ENCODE measurements around the gene ZNF669.

ZNF669 gene

DNA sequence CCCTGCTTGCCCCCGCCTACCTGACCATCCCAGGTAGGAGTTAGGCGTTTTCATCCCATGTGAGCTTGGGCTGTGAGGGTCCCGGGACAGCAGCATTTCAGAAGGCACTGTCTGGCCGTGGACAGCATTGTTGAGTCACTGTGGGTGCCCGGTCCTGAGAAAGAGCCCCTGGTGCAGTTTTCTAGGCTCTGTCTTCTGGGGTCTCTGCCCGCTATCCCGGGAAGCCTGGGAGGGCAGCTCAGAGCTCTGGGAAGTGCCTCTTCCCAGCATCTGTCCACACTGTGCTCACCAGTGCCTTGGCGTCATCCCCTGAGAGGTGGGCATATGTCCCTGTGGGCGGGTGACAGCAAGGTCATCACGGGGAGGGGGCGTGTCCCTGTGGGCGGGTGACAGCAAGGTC lies 11.4 kb upstream of the ZNF669 start:
- Histone ChIP-seq H4K20me1 (ENCODE audit: insufficient read depth, low read length) (no peaks in the 10 kb centered on the region), H3K4me1 (ENCODE audit: low read length) (no peaks in the 10 kb centered on the region), H3K9me3 (replicated peaks; ENCODE audit: insufficient read depth, low read length) (no peaks in the 10 kb centered on the region), H3K36me3 (replicated peaks; ENCODE audit: insufficient read depth, low read length) (no peaks in the 10 kb centered on the region), H3K9ac (ENCODE audit: low read length) (no peak overlapping the region), H3K4me3 (ENCODE audit: low read length) (no peak overlapping the region), H3K79me2 (ENCODE audit: low read length) (no peaks in the 10 kb centered on the region), H2AFZ (ENCODE audit: low read length) (no peak overlapping the region), H3K27ac (ENCODE audit: low read length) (no peak overlapping the region), H3K27me3 (replicated peaks; ENCODE audit: insufficient read depth, low read length) (no peaks in the 10 kb centered on the region), H3K9me2 (replicated peaks; ENCODE audit: insufficient read depth, low read length) (no peaks in the 10 kb centered on the region), H3K4me2 (ENCODE audit: low read depth, low read length) (no peak overlapping the region), H3F3A (ENCODE audit: insufficient read depth, low read length) (no peaks in the 10 kb centered on the region)
- no peak for TF ChIP-seq EZH2phosphoT487 (IDR thresholded peaks at IDR 0.05; ENCODE audit: low read length)
- TF ChIP-seq, protein P1, sequence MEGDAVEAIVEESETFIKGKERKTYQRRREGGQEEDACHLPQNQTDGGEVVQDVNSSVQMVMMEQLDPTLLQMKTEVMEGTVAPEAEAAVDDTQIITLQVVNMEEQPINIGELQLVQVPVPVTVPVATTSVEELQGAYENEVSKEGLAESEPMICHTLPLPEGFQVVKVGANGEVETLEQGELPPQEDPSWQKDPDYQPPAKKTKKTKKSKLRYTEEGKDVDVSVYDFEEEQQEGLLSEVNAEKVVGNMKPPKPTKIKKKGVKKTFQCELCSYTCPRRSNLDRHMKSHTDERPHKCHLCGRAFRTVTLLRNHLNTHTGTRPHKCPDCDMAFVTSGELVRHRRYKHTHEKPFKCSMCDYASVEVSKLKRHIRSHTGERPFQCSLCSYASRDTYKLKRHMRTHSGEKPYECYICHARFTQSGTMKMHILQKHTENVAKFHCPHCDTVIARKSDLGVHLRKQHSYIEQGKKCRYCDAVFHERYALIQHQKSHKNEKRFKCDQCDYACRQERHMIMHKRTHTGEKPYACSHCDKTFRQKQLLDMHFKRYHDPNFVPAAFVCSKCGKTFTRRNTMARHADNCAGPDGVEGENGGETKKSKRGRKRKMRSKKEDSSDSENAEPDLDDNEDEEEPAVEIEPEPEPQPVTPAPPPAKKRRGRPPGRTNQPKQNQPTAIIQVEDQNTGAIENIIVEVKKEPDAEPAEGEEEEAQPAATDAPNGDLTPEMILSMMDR (IDR thresholded peaks at IDR 0.05; ENCODE audit: low read length): no peak
- TF ChIP-seq EZH2 (optimal IDR thresholded peaks at IDR 0.05; ENCODE audit: low read depth, low read length): no peak
- DNase-seq: no peak

- Histone ChIP-seq H2AFZ (ENCODE audit: low read length) (no peak overlapping the region), H3K27ac (ENCODE audit: low read length) (no peak overlapping the region), H3K4me1 (ENCODE audit: low read length) (no peaks in the 10 kb centered on the region), H3K27me3 (replicated peaks; ENCODE audit: insufficient read depth, low read length) (no peaks in the 10 kb centered on the region), H3F3A (ENCODE audit: insufficient read depth, low read length) (no peaks in the 10 kb centered on the region), H3K36me3 (replicated peaks; ENCODE audit: insufficient read depth, low read length) (no peaks in the 10 kb centered on the region), H3K4me2 (ENCODE audit: low read depth, low read length) (no peak overlapping the region), H3K4me3 (ENCODE audit: low read length) (no peak overlapping the region), H4K20me1 (ENCODE audit: insufficient read depth, low read length) (no peaks in the 10 kb centered on the region), H3K9ac (ENCODE audit: low read length) (no peak overlapping the region), H3K9me2 (replicated peaks; ENCODE audit: insufficient read depth, low read length) (no peaks in the 10 kb centered on the region), H3K9me3 (replicated peaks; ENCODE audit: insufficient read depth, low read length) (no peaks in the 10 kb centered on the region), H3K79me2 (ENCODE audit: low read length) (no peaks in the 10 kb centered on the region)
- no peak for DNase-seq
- TF ChIP-seq EZH2 (optimal IDR thresholded peaks at IDR 0.05; ENCODE audit: low read depth, low read length): no peak
Observed at GRCh38 chr1:247115141-247115510, 11.0 kb upstream of the ZNF669 start.

GRCh38 chr1:247114351-247115140 lies 10.4 kb upstream of the ZNF669 start:
- TF ChIP-seq EZH2 (optimal IDR thresholded peaks at IDR 0.05; ENCODE audit: low read depth, low read length) (no peak), EZH2phosphoT487 (IDR thresholded peaks at IDR 0.05; ENCODE audit: low read length) (no peak)
- TF ChIP-seq, protein P1 (IDR thresholded peaks at IDR 0.05; ENCODE audit: low read length): no peak
- Histone ChIP-seq H3K9me3 (replicated peaks; ENCODE audit: insufficient read depth, low read length) (no peaks in the 10 kb centered on the region), H3K4me1 (ENCODE audit: low read length) (no peaks in the 10 kb centered on the region)

GRCh38 chr1:247113733-247114271 lies 9.6 kb upstream of the ZNF669 start:
- no peak for DNase-seq
- no peaks in the 10 kb centered on the region for H3K79me2 ChIP-seq (ENCODE audit: low read length)
- no peak overlapping the region for H3K4me2 ChIP-seq (ENCODE audit: low read depth, low read length)
- H3K4me1 ChIP-seq (ENCODE audit: low read length): no peaks in the 10 kb centered on the region
- H3F3A ChIP-seq (ENCODE audit: insufficient read depth, low read length): no peaks in the 10 kb centered on the region
- no peaks in the 10 kb centered on the region for H3K9me3 ChIP-seq (replicated peaks; ENCODE audit: insufficient read depth, low read length)
- no peaks in the 10 kb centered on the region for H4K20me1 ChIP-seq (ENCODE audit: insufficient read depth, low read length)
- H3K9me2 ChIP-seq (replicated peaks; ENCODE audit: insufficient read depth, low read length): no peaks in the 10 kb centered on the region
- H2AFZ ChIP-seq (ENCODE audit: low read length): no peak overlapping the region
- H3K36me3 ChIP-seq (replicated peaks; ENCODE audit: insufficient read depth, low read length): no peaks in the 10 kb centered on the region
- H3K27me3 ChIP-seq (replicated peaks; ENCODE audit: insufficient read depth, low read length): no peaks in the 10 kb centered on the region; the same call in 1 of the 2 replicates
- no peak overlapping the region for H3K27ac ChIP-seq (ENCODE audit: low read length)
- H3K9ac ChIP-seq (ENCODE audit: low read length): no peak overlapping the region
- no peak overlapping the region for H3K4me3 ChIP-seq (ENCODE audit: low read length)
- TF ChIP-seq EZH2 (optimal IDR thresholded peaks at IDR 0.05; ENCODE audit: low read depth, low read length) (no peak), EZH2phosphoT487 (IDR thresholded peaks at IDR 0.05; ENCODE audit: low read length) (no peak)
- TF ChIP-seq, protein P1 (IDR thresholded peaks at IDR 0.05; ENCODE audit: low read length): no peak

More at GRCh38 chr1:247114351-247115140, 10.4 kb upstream of the ZNF669 start:
- H3K79me2 ChIP-seq (ENCODE audit: low read length): no peaks in the 10 kb centered on the region
- no peak overlapping the region for H3K4me3 ChIP-seq (ENCODE audit: low read length)
- H3F3A ChIP-seq (ENCODE audit: insufficient read depth, low read length): no peaks in the 10 kb centered on the region
- no peak overlapping the region for H2AFZ ChIP-seq (ENCODE audit: low read length)
- H3K4me2 ChIP-seq (ENCODE audit: low read depth, low read length): no peak overlapping the region
- DNase-seq: no peak
- no peaks in the 10 kb centered on the region for H3K36me3 ChIP-seq (replicated peaks; ENCODE audit: insufficient read depth, low read length)
- H3K27me3 ChIP-seq (replicated peaks; ENCODE audit: insufficient read depth, low read length): no peaks in the 10 kb centered on the region; the same call in 1 of the 2 replicates
- no peaks in the 10 kb centered on the region for H4K20me1 ChIP-seq (ENCODE audit: insufficient read depth, low read length)
- no peak overlapping the region for H3K27ac ChIP-seq (ENCODE audit: low read length)
- H3K9me2 ChIP-seq (replicated peaks; ENCODE audit: insufficient read depth, low read length): no peaks in the 10 kb centered on the region
- no peak overlapping the region for H3K9ac ChIP-seq (ENCODE audit: low read length)
